DND-41 (cell line): ENCODE data around the gene CSNK1A1.

ENCODE experiments used
- CTCF ChIP-seq: IDR thresholded peaks from 2 replicates; pipeline ENCODE4 v1.5.1; 2012; ENCODE audit warnings: borderline replicate concordance, low read length, moderate library complexity, mild to moderate bottlenecking; ENCODE audit not compliant: poor library complexity, severe bottlenecking; ENCODE audit errors: extremely low read depth
- EZH2 ChIP-seq: IDR thresholded peaks from 3 replicates; pipeline ENCODE4 v1.6.1; 2012; ENCODE audit warnings: borderline replicate concordance, low read depth, mild to moderate bottlenecking, moderate library complexity, low read length, inconsistent platforms; ENCODE audit not compliant: severe bottlenecking

- TF ChIP-seq EZH2 (no peak), CTCF (no peak)
These were observed 55.6 kb downstream of the CSNK1A1 start for GRCh38 chr5:149495673-149496072.
